Dermis microvascular lymphatic vessel endothelial cell (primary cell): ENCODE results near the gene SLC25A2. TPM values are rescaled to one million over a fixed set of nuclear protein-coding genes. Genes with fewer than 3 reads are reported as not detected.
"Not testable (repeated sequence)": the region's sequence is repeated elsewhere in the genome, so short reads cannot be mapped to it uniquely, and the experiment has no call there.

Experiments
- DNase-seq, 2 donors: peaks; one replicate each; pipeline versions ENCODE4 v3.0.0 to v3.0.0-alpha.2; 2010; ENCODE audit warnings: low read depth in 2 of 2
- total RNA-seq: library from RNA; depleted of rRNA; stranded (reverse); fragments of >200 nt; gene quantifications from 2 replicates; pipeline ENCODE4 v1.2.1, GENCODE V29; 2014

SLC25A2 gene
- under 0.01 and 0.13 TPM in 2 replicates for total RNA-seq

GRCh38 chr5:141303756-141304155 is at the start of gene SLC25A2:
Gene SLC25A2 (minus strand): TSS chr5:141304049. CDS start chr5:141303865, 184 bp downstream.
- DNase-seq = no peak

GRCh38 chr5:141351591-141351990 is 47.7 kb upstream of the SLC25A2 start:
- no peak for DNase-seq

GRCh38 chr5:141349917-141350619 is 46.2 kb upstream of the SLC25A2 start, which contains the start of gene PCDHGB1:
Gene PCDHGB1 (plus strand): TSS chr5:141350099. CDS start chr5:141350261, 162 bp downstream.
- peak in 1 of 2 donors; percentile 42 for DNase-seq

GRCh38 chr5:141346017-141346416 is 42.2 kb upstream of the SLC25A2 start:
- not testable (repeated sequence) for DNase-seq

- no peak for DNase-seq
Measured at GRCh38 chr5:141345327-141345726, 41.5 kb upstream of the SLC25A2 start.

- DNase-seq = no peak
Measured at GRCh38 chr5:141343953-141344463, 40.2 kb upstream of the SLC25A2 start.

GRCh38 chr5:141343242-141343952 is 39.5 kb upstream of the SLC25A2 start, which contains the start of gene PCDHGA3:
Gene PCDHGA3 (plus strand): TSS chr5:141343829. CDS start chr5:141344034, 205 bp downstream.
- peak in 1 of 2 donors; percentile 58 for DNase-seq

GRCh38 chr5:141342773-141343172 is 38.9 kb upstream of the SLC25A2 start:
- no peak for DNase-seq

- not testable (repeated sequence) for DNase-seq
Measured at GRCh38 chr5:141340781-141341354, 37.0 kb upstream of the SLC25A2 start.

- DNase-seq = peak in 1 of 2 donors; percentile 64
Measured at GRCh38 chr5:141338538-141339306, 34.9 kb upstream of the SLC25A2 start, which contains the start of gene PCDHGA2. Gene PCDHGA2 (plus strand): TSS chr5:141338760.

GRCh38 chr5:141332571-141332970 is 28.7 kb upstream of the SLC25A2 start:
- DNase-seq = not testable (repeated sequence)

GRCh38 chr5:141330299-141331080 is 26.6 kb upstream of the SLC25A2 start, which contains the start of gene PCDHGA1:
Gene PCDHGA1 (plus strand): TSS chr5:141330514.
- peak in 1 of 2 donors; percentile 51 for DNase-seq

GRCh38 chr5:141328231-141328630 is 24.4 kb upstream of the SLC25A2 start:
- DNase-seq = no peak

GRCh38 chr5:141326088-141326854 is 22.4 kb upstream of the SLC25A2 start:
- DNase-seq = peak; percentile 41 to 75

- no peak for DNase-seq
Measured at GRCh38 chr5:141322261-141322660, 18.4 kb upstream of the SLC25A2 start.

- DNase-seq = peak; percentile 91 to 94
Measured at GRCh38 chr5:141320225-141321169, 16.6 kb upstream of the SLC25A2 start, which contains the start of gene TAF7. Gene TAF7 (minus strand): TSS chr5:141320784. CDS start chr5:141320044, 740 bp downstream.

GRCh38 chr5:141319699-141320098 is 15.8 kb upstream of the SLC25A2 start:
- no peak for DNase-seq

GRCh38 chr5:141319202-141319601 is 15.4 kb upstream of the SLC25A2 start:
- no peak for DNase-seq
